Stimulated activated CD8-positive, alpha-beta memory T cell treated with anti-CD3 and anti-CD28 coated beads, Interleukin-4, amount 100 ng/mL, for 4 hours (primary cell): ENCODE results near the gene OR3A2.
"Not testable (repeated sequence)": the region's sequence is repeated elsewhere in the genome, so short reads cannot be mapped to it uniquely, and the experiment has no call there.

Experiments
- DNase-seq, 2 donors: peaks; one replicate each; pipeline ENCODE4 v3.0.0-alpha.2; 2020; ENCODE audit warnings: low read depth in 2 of 2, low spot score in 1 of 2

OR3A2 gene

DNA sequence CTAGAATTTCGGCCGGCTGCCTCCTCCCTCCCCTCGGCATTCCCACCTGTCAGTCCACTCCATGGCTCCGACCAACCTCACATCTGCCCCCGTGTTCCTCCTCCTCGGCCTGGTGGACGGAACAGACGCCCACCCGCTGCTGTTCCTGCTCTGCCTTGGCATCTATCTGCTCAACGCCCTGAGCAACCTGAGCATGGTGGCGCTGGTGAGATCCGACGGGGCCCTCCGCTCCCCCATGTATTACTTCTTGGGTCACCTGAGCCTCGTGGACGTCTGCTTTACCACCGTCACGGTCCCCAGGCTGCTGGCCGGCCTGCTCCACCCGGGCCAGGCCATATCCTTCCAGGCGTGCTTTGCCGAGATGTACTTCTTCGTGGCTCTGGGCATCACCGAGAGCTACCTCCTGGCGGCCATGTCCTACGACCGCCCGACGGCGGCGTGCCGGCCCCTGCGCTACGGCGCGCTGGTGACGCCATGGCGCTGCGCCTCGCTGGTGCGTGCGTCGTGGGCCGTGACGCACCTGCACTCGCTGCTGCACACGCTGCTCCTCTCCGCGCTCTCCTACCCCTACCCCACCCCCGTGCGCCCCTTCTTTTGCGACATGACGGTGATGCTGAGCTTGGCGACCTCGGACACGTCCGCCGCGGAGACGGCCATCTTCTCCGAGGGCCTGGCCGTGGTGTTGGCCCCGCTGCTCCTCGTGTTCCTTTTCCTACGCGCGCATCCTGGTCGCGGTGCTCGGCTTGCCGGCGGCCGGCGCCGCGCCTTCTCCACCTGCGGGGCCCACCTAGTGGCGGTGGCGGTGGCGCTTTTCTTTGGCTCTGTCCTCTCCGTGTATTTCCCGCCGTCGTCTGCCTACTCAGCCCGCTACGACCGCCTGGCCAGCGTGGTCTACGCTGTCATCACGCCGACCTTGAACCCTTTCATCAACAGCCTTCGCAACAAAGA, at the start of gene OR3A2:
OR3A2 (minus strand) TSS at position 440 of the 948 bp plus-strand sequence.
- DNase-seq = no peak

DNA sequence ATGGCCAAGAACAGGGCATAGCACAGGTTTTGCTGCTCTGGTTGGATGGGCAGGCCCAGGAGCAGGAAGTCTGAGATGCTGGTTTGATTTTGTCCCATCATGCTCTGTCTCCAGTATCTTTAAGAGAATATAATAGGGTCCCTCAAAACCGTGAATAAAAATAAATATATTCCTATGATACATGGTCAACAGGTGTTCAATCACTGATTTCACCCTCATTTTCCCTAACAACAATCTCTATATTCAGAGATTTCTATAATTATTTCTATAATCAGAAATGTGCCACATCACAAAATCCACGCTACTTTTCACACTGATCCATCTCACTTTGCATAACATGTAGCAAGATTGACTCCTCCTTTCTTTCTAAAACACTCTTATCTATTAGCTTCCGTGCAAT, 47.6 kb upstream of the OR3A2 start, which contains the start of gene OR1E2:
OR1E2 (minus strand) TSS at position 101 of the 400 bp plus-strand sequence; CDS start at position 101, 0 bp downstream.
- no peak for DNase-seq

DNA sequence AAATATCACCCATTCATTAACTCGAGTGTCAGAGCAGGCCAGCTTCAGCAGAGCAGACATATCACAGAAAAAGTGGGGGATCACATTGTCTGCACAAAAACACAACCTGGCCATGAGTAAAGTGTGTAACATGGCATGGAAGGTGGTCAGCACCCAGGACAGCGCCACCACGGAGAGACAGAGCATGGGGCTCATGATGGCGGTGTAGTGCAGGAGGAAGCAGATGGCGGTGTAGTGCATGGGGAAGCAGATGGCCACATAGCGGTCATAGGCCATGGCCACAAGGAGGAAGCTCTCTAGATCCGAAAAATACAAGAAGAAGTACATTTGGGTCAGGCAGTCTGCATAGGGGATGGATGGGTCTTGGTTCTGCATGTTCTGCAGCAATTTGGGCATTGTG, 47.1 kb upstream of the OR3A2 start:
- DNase-seq = not testable (repeated sequence)

DNA sequence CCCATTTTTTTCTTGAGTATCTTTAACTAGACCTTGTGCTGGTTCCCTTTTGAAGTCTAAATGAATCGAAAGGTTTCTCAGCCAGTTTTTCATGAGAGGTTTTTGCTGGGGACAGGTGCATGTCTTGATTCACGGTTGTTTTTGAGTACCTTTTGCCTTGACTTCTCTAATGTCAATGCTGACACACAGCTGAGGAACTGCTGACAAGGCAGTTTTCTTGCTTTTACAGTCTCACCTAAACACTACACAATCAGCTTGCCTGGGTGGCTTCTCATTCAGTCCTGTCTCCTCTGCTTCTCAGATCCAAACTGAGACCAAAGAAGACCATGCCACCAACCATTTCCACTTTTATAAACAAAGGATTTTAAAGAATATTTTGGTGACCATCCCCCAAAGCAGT, 32.1 kb upstream of the OR3A2 start:
- no peak for DNase-seq

DNA sequence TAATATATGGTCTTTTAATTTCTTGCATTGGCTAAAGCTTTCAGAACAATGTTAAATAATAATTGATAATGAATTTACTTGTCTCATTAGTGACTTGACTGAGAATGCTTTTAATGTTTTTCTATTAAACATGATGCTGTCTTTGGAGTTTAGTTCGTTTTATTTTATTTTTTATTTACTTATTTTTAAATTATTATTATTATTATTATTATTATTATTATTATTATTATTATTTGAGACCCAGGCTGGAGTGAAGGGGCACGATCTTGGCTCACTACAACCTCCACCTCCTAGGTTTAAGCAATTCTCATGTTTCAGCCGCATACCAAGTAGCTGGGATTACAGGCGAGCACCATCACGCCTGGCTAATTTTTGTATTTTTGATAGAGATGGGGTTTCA, 29.5 kb upstream of the OR3A2 start:
- DNase-seq = no peak

DNA sequence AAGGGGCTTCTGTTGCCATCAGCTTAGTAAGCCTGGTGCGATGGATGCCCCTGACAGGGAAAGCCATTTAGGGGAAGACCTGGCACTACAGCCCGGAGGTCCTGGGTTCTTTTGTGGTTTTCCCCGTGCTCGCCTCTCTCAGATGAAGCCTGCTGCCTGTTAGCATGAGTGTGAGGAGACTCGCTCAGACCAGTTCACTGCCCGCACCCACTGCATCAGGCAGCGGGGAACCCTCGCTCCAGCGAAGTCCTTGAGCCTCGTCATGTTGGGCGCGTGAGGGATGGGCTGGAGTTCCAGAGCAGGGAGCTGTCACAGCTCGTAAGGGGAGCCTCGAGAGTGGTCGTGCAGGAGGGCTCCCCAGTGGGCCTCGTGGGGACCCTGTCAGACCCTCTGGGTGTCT, 26.1 kb upstream of the OR3A2 start:
- DNase-seq = not testable (repeated sequence)

DNA sequence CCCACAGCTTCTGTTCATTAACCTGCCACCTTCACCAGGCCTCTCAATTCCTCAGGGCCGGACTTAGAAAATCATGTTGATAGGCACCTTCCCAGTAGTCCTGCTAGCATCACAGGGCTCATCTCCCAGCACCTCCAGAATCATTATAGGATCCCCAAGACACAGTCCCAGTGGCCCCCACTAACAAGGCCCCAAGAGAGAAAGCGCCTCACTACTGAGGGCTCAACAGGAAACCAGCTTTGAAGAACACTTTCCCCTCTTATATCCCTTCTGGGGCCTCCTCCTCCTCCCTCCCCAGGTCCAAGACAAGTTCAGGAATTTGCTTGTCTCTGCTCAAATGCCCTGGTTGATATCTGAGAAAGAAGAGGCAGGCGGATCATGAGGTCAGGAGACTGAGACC, 25.0 kb upstream of the OR3A2 start, which contains the start of gene OR3A3:
OR3A3 (plus strand) TSS at position 301 of the 400 bp plus-strand sequence.
- no peak for DNase-seq

DNA sequence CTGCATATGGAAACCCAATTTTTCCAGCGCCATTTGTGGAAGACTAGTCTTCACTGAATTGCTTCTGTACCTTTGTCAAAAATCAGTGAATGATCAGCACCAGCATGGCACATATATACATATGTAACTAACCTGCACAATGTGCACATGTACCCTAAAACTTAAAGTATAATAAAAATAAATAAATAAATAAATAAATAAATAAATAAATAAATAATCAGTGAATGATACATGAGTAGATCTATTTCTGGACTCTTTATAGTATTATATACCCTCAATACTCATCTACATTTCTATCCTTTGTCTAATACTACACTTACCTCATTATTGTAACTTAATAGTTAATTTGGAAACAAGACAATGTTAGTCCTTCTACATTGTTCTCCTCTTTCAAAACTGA, 17.7 kb upstream of the OR3A2 start:
- not testable (repeated sequence) for DNase-seq

DNA sequence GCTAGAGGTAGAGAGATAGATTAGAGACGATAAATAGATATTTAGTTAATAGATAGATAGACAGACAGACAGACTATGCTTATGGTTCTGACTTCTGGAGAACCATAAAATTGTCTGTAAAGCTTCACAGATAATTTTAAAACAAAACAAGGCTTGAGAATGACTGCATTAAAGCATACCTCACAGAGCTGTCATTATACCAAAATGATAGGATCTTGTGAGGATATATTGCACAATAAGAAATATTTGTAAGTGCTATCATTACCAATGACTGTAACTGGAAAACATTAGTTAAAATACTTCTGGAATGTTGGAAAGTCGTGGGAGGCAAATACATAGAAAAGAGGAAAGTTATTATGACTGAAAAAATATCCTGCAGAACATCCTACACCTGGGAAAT, 15.7 kb upstream of the OR3A2 start:
- no peak for DNase-seq

DNA sequence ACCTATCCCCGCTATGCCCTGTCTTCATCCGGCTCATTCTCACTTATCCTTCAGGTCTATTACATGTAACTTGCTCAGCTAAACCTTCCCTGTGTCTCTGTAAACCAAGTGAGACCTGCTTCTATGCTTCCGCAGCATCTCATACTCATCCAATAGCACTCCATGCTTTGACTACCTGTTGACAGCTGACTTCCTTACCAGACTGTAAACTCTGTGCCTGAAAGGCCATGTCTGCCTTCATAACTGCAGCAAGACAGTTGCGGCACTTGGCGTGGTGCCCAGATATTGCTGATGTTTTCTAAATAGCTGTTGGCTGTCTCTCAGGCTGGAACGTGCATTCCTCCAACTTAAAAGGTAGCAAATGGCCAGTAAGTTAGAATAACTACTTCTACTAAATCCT, 13.9 kb upstream of the OR3A2 start:
- DNase-seq = no peak

DNA sequence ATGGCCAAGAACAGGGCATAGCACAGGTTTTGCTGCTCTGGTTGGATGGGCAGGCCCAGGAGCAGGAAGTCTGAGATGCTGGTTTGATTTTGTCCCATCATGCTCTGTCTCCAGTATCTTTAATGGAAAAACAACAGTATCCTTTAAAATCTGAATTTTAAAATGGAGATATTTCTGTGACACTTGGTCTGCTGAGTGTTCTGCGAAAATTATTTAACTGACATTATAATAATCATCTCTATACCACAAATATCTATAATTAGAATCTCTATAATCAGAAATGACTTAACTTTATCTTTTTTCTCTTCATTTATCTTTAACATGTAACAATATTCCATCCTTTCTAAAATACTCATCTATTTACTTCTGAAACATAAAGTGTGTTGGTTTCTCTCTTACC, 12.2 kb upstream of the OR3A2 start, which contains the start of gene OR1E1:
OR1E1 (minus strand) TSS at position 101 of the 400 bp plus-strand sequence; CDS start at position 101, 0 bp downstream.
- DNase-seq = no peak

DNA sequence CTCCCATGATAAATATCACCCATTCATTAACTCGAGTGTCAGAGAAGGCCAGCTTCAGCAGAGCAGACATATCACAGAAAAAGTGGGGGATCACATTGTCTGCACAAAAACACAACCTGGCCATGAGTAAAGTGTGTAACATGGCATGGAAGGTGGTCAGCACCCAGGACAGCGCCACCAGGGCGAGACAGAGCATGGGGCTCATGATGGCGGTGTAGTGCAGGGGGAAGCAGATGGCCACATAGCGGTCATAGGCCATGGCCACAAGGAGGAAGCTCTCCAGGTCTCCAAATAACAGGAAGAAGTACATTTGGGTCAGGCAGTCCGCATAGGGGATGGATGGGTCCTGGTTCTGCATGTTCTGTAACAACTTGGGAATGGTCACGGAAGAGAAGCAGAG, 11.7 kb upstream of the OR3A2 start:
- DNase-seq = not testable (repeated sequence)

DNA sequence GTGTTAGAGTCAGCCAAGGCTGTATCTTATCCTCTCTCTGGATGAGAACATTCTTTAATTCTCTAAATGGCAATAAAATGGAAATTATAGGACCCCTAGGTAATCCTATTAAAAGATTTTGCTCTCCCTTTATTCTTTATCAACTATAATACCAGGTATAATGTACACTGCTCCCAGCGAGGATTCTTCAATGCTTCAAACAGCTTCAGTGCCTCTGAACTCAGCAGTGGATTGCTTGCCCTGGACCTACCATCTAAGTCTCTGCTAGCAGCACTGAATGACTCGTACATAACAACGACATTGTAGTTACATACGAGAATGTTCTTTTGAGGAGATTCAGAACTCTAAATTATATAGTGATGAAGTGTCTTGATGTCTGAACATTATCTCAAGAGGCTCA, 3.7 kb upstream of the OR3A2 start:
- no peak for DNase-seq

DNA sequence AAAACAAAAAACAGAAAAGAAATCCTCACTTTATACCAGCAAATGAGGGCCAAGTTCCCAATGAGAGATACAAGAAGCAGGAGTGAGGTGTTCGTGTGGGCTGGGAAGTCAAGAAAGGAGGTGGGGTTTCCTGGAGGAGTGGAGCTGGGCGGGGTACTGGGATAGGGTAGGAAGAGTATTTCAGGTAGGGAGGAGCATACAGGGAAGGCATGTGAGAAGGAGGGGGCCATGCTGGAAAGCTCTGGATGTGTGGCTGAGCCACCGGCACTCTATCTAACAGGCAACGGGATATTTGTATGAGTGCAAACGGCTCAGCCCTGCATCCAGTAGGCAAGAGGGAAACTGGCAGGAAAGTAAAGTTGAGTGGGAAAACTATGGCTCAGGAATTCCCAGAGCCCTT, 4.2 kb downstream of the OR3A2 start:
- DNase-seq = no peak

DNA sequence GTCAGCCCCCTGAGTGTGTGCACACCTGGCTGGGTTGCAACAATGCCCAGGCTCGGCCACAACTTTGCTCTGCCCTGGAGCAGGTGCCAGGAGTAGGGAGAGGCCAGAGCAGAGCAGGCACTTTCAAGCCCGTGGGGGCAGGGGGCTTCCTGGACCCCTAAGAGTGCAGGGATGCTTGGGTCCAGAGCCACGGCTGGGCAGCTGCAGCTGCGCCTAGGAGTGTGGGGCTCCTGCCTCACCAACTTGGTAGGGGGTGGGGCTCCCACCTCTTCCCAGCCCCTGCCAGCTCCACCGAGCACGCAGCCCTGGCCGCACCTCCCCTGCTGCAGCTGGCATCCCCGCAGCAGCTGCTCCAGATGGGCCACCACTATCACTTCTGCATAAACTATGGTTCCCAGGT, 7.8 kb downstream of the OR3A2 start:
- no peak for DNase-seq

DNA sequence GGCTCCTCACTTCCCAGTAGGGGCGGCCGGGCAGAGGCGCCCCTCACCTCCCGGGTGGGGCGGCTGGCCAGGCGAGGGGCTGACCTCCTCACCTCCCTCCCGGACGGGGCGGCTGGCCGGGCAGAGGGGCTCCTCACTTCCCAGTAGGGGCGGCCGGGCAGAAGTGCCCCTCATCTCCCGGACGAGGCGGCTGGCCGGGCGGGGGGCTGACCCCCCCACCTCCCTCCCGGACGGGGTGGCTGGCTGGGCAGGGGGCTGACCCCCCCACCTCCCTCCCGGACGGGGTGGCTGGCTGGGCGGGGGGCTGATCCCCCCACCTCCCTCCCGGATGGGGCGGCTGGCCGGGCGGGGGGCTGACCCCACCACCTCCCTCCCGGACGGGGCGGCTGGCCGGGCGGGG, 14.9 kb downstream of the OR3A2 start:
- not testable (repeated sequence) for DNase-seq

DNA sequence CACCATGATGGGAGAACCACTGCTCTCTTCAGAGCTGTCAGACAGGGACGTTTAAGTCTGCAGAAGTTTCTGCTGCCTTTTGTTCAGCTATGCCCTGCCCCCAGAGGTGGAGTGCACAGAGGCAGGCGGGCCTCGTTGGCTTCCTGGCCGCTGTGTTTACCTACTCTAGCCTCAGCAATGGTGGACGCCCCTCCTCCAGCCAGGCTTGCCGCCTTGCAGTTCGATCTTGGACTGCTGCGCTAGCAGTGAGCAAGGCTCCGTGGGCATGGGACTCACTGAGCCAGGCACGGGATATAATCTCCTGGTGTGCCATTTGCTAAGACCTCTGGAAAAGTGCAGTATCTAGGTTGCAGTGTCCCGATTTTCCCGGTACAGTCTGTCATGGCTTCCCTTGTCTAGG, 43.3 kb downstream of the OR3A2 start:
- not testable (repeated sequence) for DNase-seq

DNA sequence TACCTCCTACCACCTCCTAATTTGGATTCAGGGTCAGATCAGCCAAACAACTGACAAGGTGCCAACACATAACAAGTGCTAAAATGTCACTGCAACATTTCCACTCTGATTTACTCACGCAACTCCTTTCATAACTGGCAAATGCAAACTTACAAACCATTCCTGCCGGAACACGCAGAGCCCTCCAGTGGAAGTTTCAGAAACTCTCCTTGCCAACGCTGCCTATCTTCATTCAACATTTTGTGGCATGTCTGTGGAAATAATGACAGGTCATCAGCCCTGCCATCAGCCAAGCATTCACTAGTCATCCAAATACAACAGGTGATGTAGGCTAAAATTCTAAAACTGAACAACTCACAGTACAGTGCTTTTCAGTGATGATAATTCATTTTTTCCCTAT, 50.2 kb downstream of the OR3A2 start:
- no peak for DNase-seq

DNA sequence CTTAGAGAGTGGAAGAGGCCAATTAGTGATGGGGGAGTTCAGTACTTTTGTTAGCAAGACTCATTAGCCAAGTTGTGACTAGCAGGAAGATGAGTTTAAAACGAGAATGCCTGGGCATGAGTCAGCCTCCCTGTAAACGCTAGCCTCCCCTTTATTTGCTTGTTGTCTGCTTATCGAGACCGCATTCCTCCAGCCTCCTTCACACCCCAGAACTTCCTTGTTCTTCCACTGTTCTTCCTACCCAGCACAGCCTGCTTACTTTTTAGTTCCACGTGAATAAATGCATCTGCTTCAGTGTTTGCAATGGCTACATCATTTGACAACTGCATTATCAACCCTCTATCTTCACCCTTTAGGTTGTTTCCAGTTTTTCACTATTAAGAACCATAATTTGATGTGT, 67.8 kb downstream of the OR3A2 start:
- no peak for DNase-seq

DNA sequence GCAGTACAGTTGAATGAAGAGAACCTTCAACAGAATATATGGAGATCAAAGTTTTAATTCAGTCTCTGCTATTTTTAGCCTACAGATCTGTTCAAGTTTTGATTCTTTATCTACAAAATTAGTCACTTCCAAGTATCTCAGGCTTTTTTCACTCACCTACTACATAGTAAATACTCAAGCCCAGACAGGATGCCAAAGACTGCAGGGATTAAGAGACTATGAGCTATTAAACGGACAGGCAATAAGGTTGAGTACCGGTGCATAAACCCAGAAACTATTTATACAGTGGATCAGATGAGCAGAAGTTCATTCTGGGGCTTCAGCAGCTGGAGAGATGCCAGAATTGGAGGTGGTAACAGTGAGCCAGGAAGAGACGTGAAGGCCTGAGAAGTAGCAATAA, 69.3 kb downstream of the OR3A2 start:
- DNase-seq = no peak

DNA sequence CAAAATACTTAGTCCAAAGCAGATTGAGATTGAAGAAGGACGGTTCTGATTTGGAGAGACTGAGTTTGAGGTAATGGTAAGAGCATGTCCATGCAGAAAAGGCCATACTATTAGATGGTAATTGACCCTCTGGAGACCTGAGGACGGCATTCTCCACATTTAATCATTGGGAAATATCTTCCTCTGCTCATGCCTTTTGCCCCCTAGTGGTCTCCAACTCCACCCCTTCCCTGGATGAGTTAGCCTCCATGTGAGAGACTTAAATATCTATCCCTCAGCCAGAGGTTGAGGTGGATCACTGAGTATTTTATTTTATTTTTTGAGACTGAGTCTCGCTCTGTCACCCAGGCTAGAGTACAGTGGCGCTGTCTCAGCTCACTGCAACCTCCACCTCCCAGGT, 77.5 kb downstream of the OR3A2 start:
- DNase-seq = no peak

DNA sequence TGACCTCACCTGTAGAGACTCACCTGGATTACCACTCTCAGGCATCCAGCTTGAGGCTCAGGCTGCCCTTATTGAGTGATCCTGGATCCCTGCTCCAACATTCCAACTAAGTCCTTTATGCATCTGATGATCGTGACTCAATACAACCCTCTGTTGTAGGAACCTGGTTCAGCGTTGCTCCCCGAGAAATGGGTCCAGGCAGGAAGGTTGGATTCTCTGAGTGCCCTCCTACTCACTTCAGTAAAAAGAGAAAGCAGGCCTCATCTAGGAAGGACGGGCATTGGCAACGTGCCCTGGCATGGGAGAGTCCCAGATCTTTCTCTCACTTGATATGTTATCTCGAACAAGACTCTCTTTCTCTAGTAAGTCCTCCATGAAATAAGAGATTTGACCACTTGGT, 87.8 kb downstream of the OR3A2 start, which contains the start of gene OR3A1:
OR3A1 (minus strand) TSS at position 101 of the 400 bp plus-strand sequence. CDS start 5,778 bp downstream, outside the sequence.
- DNase-seq = no peak
